Spleen (tissue), 11 donors: Measurements from ENCODE around the gene TADA2B. TPM values are rescaled to one million over a fixed set of nuclear protein-coding genes. Genes with fewer than 3 reads are reported as not detected.
A peak's percentile ranks its signal among the peaks of the same experiment; 100 is the strongest.

Source experiments
- DNase-seq: peaks from one replicate; pipeline ENCODE4 v3.0.0-alpha.2; 2020
- H3K27ac ChIP-seq, 8 donors: fragments of 200-600 bp; sonication (generic) in 7 of 8; 1 replicate in 4 of 8; 2 replicates in 4 of 8; pipeline versions ENCODE4 v1.5.0 to v1.8.0; 2016 to 2021; ENCODE audit warnings: inconsistent platforms in 4 of 8, mild to moderate bottlenecking in 4 of 8, moderate library complexity in 1 of 8
- H3K27me3 ChIP-seq, 7 donors: fragments of 200-600 bp; sonication (generic) in 6 of 7; replicated peaks in 1 of 7; 1 replicate in 4 of 7; 2 replicates in 3 of 7; pipeline versions ENCODE4 v1.5.0 to v1.8.0; 2016 to 2021; ENCODE audit warnings: inconsistent platforms in 3 of 7, mild to moderate bottlenecking in 1 of 7
- H3K36me3 ChIP-seq, 6 donors: fragments of 200-600 bp; sonication (generic) in 5 of 6; 1 replicate in 4 of 6; 2 replicates in 2 of 6; pipeline versions ENCODE4 v1.5.0 to v1.8.0; 2016 to 2021; ENCODE audit warnings: inconsistent platforms in 2 of 6
- H3K4me1 ChIP-seq, 6 donors: fragments of 200-600 bp; sonication (generic) in 5 of 6; 1 replicate in 3 of 6; 2 replicates in 3 of 6; pipeline versions ENCODE4 v1.5.0 to v1.8.0; 2016 to 2021; ENCODE audit warnings: inconsistent platforms in 3 of 6
- H3K4me3 ChIP-seq, 8 donors: fragments of 200-600 bp; sonication (generic) in 7 of 8; 1 replicate in 4 of 8; 2 replicates in 4 of 8; pipeline versions ENCODE4 v1.5.0 to v1.8.0; 2016 to 2021; ENCODE audit warnings: inconsistent platforms in 4 of 8, mild to moderate bottlenecking in 4 of 8, moderate library complexity in 2 of 8
- H3K9me3 ChIP-seq, 8 donors: fragments of 200-600 bp; sonication (generic) in 7 of 8; 1 replicate in 4 of 8; 2 replicates in 4 of 8; pipeline versions ENCODE4 v1.5.0 to v1.8.0; 2016 to 2021; ENCODE audit warnings: inconsistent platforms in 4 of 8
- CTCF ChIP-seq, 11 experiments: fragments of 200-600 bp in 7 of 11; fragments of 450-650 bp in 4 of 11; sonication (generic) in 4 of 11; IDR thresholded peaks in 8 of 11; conservative IDR thresholded peaks in 3 of 11; 1 replicate in 7 of 11; 2 replicates in 4 of 11; pipeline versions ENCODE4 v1.4.0 to v1.8.0; 2016 to 2021; ENCODE audit warnings: antibody characterized with exemption in 11 of 11, inconsistent platforms in 4 of 11, mild to moderate bottlenecking in 1 of 11
- POLR2A ChIP-seq, 3 donors: fragments of 450-650 bp; IDR thresholded peaks; one replicate each; pipeline ENCODE4 v1.5.1; 2017; ENCODE audit warnings: antibody characterized with exemption in 3 of 3, mild to moderate bottlenecking in 1 of 3
- POLR2AphosphoS5 ChIP-seq, 3 donors: sonication (generic); formaldehyde crosslinking; IDR thresholded peaks; one replicate each; pipeline ENCODE4 v1.5.1; 2017; ENCODE audit warnings: antibody characterized with exemption in 3 of 3
- WGBS, 5 donors: extraction: QIAGEN DNeasy Blood & Tissue Kit in 3 of 5; methylation state at CpG; one replicate each; pipeline versions ENCODE4 v1.1.5 to v1.1.7; 2013 to 2018; 5-methylcytosine and 5-hydroxymethylcytosine counted together
- intact Hi-C: fragments of 100-400 bp; cut with DNase I; formaldehyde crosslinking; loops from one replicate; pipeline ENCODE4 v1.15.0; 2023; ENCODE audit warnings: low total_unique reads
- polyA plus RNA-seq, 3 donors: library from polyadenylated mRNA; stranded (reverse); fragments of 200-250 nt; gene quantifications; one replicate each; pipeline ENCODE4 v1.2.1, GENCODE V29; 2013
- total RNA-seq, 7 donors: library from RNA; depleted of rRNA in 3 of 7; stranded (reverse); fragments of >200 nt in 3 of 7; fragmentation: NEBNext Ultra II Directional in 4 of 7; extraction: Animal tissue kit (Norgen Biotek cat#: 25700) in 4 of 7; gene quantifications; one replicate each; pipeline versions ENCODE4 v1.1.0 to v1.2.1, GENCODE V29; 2016 to 2021
- donor health status: healthy with polysubstance abuse.
- donor health status: DM: no; HTN: no; CAD: no; lungs with moderate emphysema.
- donor health status: DM: no; HTN: no; CAD: no.
- donor health status: Bipolar disorder and iron deficiency.
- donor health status: healthy.
- donor health status: DM: no; HTN: no; CAD: no.
- donor health status: DM: yes; HTN: yes; CAD: no.

Gene TADA2B
- total and polyA plus RNA-seq, 10 donors, result 9.9 to 32.2 (median 25.8) TPM

- Histone ChIP-seq H3K4me3 (no peak overlapping the region), H3K4me1 (peaks cover 0 to 8% (median 0%) of the 10 kb centered on the region in 6 donors), H3K9me3 (no peaks in the 10 kb centered on the region), H3K36me3 (peaks cover 0 to 100% (median 70%) of the 10 kb centered on the region in 6 donors), H3K27ac (no peak overlapping the region), H3K27me3 (no peaks in the 10 kb centered on the region)
- TF ChIP-seq POLR2A (IDR thresholded peaks at IDR 0.05) (no peak), CTCF (IDR thresholded peaks at IDR 0.05 in 8 of 11, conservative IDR thresholded peaks at IDR 0.05 in 3 of 11) (no peak), POLR2AphosphoS5 (IDR thresholded peaks at IDR 0.05) (no peak)
- no peak for DNase-seq
- 91 to 97% (median 92%) methylated on average over 6 of the region's 6 CpGs for WGBS, 5 donors
- intact Hi-C loops, result no loop called here
Observed at GRCh38 chr4:7017446-7018048, 25.6 kb upstream of the TADA2B start.

DNA sequence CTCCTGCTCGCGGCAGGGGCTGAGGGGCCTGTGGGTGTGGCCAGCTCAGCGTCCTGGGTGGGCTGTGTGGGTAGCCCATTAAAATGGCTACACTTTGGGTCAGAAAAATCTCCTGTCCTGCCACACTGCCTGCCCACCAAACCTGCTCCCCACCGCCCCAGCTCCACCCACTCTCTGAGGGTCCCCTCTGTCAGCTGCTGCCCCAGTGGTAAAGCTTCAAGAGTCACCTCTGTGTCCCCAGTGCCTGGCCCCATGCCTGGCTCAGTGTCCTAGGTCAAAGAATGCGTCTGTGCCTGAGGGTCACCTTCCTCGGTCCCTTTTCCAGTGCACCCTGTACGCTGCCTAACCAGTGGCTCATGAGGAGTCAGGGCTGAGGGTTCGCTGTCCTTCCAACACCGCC is 24.9 kb upstream of the TADA2B start:
- WGBS, 5 donors, result 92 to 98% (median 95%) methylated on average over 5 to 9 of the region's 9 CpGs
- Histone ChIP-seq H3K4me1 (peaks cover 0 to 8% (median 0%) of the 10 kb centered on the region in 6 donors), H3K27me3 (no peaks in the 10 kb centered on the region), H3K4me3 (no peak overlapping the region), H3K27ac (no peak overlapping the region), H3K9me3 (no peaks in the 10 kb centered on the region), H3K36me3 (peaks cover 0 to 100% (median 71%) of the 10 kb centered on the region in 6 donors)
- TF ChIP-seq POLR2AphosphoS5 (IDR thresholded peaks at IDR 0.05) (peak in 1 of 3 donors; percentile 41), POLR2A (IDR thresholded peaks at IDR 0.05) (no peak), CTCF (IDR thresholded peaks at IDR 0.05 in 8 of 11, conservative IDR thresholded peaks at IDR 0.05 in 3 of 11) (no peak)
- intact Hi-C loops, result no loop called here
- peak; percentile 63 for DNase-seq

- TF ChIP-seq POLR2AphosphoS5 (IDR thresholded peaks at IDR 0.05) (peak in 1 of 3 donors; percentile 39), POLR2A (IDR thresholded peaks at IDR 0.05) (no peak), CTCF (IDR thresholded peaks at IDR 0.05 in 8 of 11, conservative IDR thresholded peaks at IDR 0.05 in 3 of 11) (no peak)
- no peaks in the 10 kb centered on the region for H3K9me3 ChIP-seq
- no peak overlapping the region for H3K4me3 ChIP-seq
- WGBS, 5 donors, result 93 to 95% (median 94%) methylated on average over 9 to 10 of the region's 10 CpGs
- H3K36me3 ChIP-seq, result peaks cover 0 to 100% (median 73%) of the 10 kb centered on the region in 6 donors
- no peaks in the 10 kb centered on the region for H3K27me3 ChIP-seq
- DNase-seq, result peak; percentile 46
- H3K27ac ChIP-seq, result no peak overlapping the region
- H3K4me1 ChIP-seq, result peaks cover 0 to 3% (median 0%) of the 10 kb centered on the region in 6 donors
- intact Hi-C loops, result no loop called here
Observed at GRCh38 chr4:7019367-7019766, 23.8 kb upstream of the TADA2B start.

DNA sequence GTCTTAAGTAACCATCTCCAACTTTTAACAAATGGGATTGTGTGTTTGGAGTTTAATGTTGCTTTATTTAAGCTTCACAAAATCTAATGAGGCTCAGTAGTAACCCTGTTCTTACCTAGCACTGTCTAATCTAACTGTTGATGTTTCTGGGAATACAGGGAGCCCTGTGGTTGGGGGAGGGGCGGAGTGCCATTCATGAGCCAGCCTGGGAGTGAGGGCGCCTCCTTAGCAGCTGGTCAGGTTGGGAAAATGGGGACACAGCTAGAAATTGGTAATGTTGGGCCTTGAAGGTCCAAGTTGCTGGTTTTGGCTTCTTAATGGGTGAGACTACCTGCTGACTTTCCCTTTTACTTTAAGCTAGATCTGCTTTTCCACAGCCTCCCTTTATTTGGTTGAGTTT is 22.9 kb upstream of the TADA2B start:
- DNase-seq, result peak; percentile 23
- H3K9me3 ChIP-seq, result no peaks in the 10 kb centered on the region
- no peak for TF ChIP-seq POLR2A (IDR thresholded peaks at IDR 0.05)
- no peak for TF ChIP-seq POLR2AphosphoS5 (IDR thresholded peaks at IDR 0.05)
- no peak for TF ChIP-seq CTCF (IDR thresholded peaks at IDR 0.05 in 8 of 11, conservative IDR thresholded peaks at IDR 0.05 in 3 of 11)
- H3K36me3 ChIP-seq, result peaks cover 0 to 100% (median 73%) of the 10 kb centered on the region in 6 donors
- H3K4me1 ChIP-seq, result no peaks in the 10 kb centered on the region
- H3K27ac ChIP-seq, result no peak overlapping the region
- 96 to 100% (median 98%) methylated on average over 2 of the region's 2 CpGs for WGBS, 5 donors
- intact Hi-C loops, result no loop called here
- no peak overlapping the region for H3K4me3 ChIP-seq
- H3K27me3 ChIP-seq, result no peaks in the 10 kb centered on the region
